OCI-LY3 (cell line): ENCODE data around the gene ARPC1B.

Experiments used
- H2AFZ ChIP-seq: fragments of 200-600, 300-600 bp; shearing (Covaris generic); 2 replicates; pipeline ENCODE4 v1.6.0; 2014; ENCODE audit warnings: antibody characterized with exemption, low read depth, low read length
- H3K27ac ChIP-seq: fragments of 200-600, 300-600 bp; sonication (generic); 2 replicates; pipeline ENCODE4 v1.5.1; 2014; ENCODE audit warnings: mild to moderate bottlenecking, low read length, moderate library complexity, mixed read lengths
- H3K27me3 ChIP-seq: fragments of 200-600, 300-600 bp; sonication (generic); 2 replicates; pipeline ENCODE4 v1.6.1; 2014; ENCODE audit warnings: low read depth, low read length, mixed read lengths
- H3K36me3 ChIP-seq: fragments of 200-600, 300-600 bp; sonication (generic); replicated peaks from 2 replicates; pipeline ENCODE3; 2014; ENCODE audit warnings: low read depth, low read length, mixed read lengths
- H3K4me1 ChIP-seq: fragments of 300-600, 200-600 bp; sonication (generic); 2 replicates; pipeline ENCODE4 v1.6.1; 2014; ENCODE audit warnings: low read length, mixed read lengths
- H3K4me2 ChIP-seq: fragments of 200-600, 300-600 bp; sonication (generic); 2 replicates; pipeline ENCODE4 v1.6.1; 2014; ENCODE audit warnings: low read length, mixed read lengths
- H3K4me3 ChIP-seq: fragments of 300-600, 200-600 bp; sonication (generic); 2 replicates; pipeline ENCODE4 v1.5.1; 2014; ENCODE audit warnings: antibody characterized with exemption, mild to moderate bottlenecking, low read length, moderate library complexity
- H3K79me2 ChIP-seq: fragments of 300-600, 200-600 bp; shearing (Covaris generic); 2 replicates; pipeline ENCODE4 v1.6.1; 2014; ENCODE audit warnings: mild to moderate bottlenecking, low read length, mixed read lengths
- H3K9ac ChIP-seq: fragments of 300-600, 200-600 bp; shearing (Covaris generic); 2 replicates; pipeline ENCODE4 v1.6.0; 2014; ENCODE audit warnings: mild to moderate bottlenecking, low read length, moderate library complexity
- H3K9me3 ChIP-seq: fragments of 200-600, 300-600 bp; shearing (Covaris generic); 2 replicates; pipeline ENCODE4 v1.6.1; 2014; ENCODE audit warnings: low read length, mixed read lengths; ENCODE audit not compliant: insufficient read depth
- H4K20me1 ChIP-seq: fragments of 200-600, 300-600 bp; sonication (generic); 2 replicates; pipeline ENCODE4 v1.6.1; 2016; ENCODE audit warnings: low read length, mixed read lengths; ENCODE audit not compliant: insufficient read depth
- CTCF ChIP-seq: fragments of 200-600, 300-600 bp; sonication (generic); IDR thresholded peaks from 2 replicates; pipeline ENCODE4 v1.5.1; 2014; ENCODE audit warnings: antibody characterized with exemption, low read length, low read depth
- EZH2phosphoT487 ChIP-seq: fragments of 200-600 bp; shearing (Covaris generic); IDR thresholded peaks from 2 replicates; pipeline ENCODE4 v1.6.1; 2018; ENCODE audit warnings: antibody characterized with exemption, mixed run types, low read depth

Gene ARPC1B

DNA sequence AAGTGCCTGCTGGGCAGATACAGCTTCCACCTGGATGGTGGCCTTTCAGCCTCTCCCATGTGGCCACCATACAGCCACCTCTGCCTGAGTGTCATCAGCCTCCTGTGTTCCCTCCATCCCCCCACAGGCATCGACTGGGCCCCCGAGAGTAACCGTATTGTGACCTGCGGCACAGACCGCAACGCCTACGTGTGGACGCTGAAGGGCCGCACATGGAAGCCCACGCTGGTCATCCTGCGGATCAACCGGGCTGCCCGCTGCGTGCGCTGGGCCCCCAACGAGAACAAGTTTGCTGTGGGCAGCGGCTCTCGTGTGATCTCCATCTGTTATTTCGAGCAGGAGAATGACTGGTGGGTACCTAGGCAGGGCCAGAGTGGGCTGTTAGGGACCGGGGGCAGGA is 13.4 kb downstream of the ARPC1B start:
- peaks cover 54% of the 10 kb centered on the region for H3K36me3 ChIP-seq
- H3K9ac ChIP-seq: no peak overlapping the region
- peaks cover 2% of the 10 kb centered on the region; the same call in 1 of the 2 replicates for H4K20me1 ChIP-seq
- H3K4me1 ChIP-seq: peaks cover 28% of the 10 kb centered on the region
- H3K27ac ChIP-seq: no peak overlapping the region
- H3K79me2 ChIP-seq: peaks cover 23% of the 10 kb centered on the region
- no peak overlapping the region for H3K4me2 ChIP-seq
- H3K9me3 ChIP-seq: no peaks in the 10 kb centered on the region
- H3K27me3 ChIP-seq: no peaks in the 10 kb centered on the region
- TF ChIP-seq EZH2phosphoT487: no peak
- no peak for TF ChIP-seq CTCF
- no peak overlapping the region for H2AFZ ChIP-seq
- no peak overlapping the region for H3K4me3 ChIP-seq

DNA sequence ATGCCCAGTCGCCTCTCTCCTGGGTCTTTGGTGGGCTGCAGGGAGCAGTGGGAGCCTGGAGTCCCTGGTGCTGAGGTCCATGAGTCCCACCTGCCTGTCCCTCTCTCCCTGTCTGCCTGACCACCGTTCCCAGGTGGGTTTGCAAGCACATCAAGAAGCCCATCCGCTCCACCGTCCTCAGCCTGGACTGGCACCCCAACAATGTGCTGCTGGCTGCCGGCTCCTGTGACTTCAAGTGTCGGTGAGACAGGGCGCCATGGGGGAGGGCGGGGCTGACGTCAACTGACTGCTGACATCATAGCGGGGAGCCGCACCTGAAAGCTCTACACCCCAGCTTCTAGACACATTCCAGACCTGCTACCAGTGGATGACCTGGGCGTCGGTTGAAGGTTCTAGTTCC is 15.2 kb downstream of the ARPC1B start:
- Histone ChIP-seq H3K4me2 (no peak overlapping the region), H3K36me3 (peaks cover 59% of the 10 kb centered on the region), H2AFZ (no peak overlapping the region), H3K9ac (no peak overlapping the region), H3K9me3 (no peaks in the 10 kb centered on the region), H3K27ac (no peak overlapping the region), H4K20me1 (peaks cover 14% of the 10 kb centered on the region; the same call in 1 of the 2 replicates), H3K4me1 (peaks cover 11% of the 10 kb centered on the region), H3K27me3 (no peaks in the 10 kb centered on the region), H3K79me2 (peaks cover 12% of the 10 kb centered on the region; the same call in 1 of the 2 replicates), H3K4me3 (no peak overlapping the region)
- no peak for TF ChIP-seq EZH2phosphoT487
- no peak for TF ChIP-seq CTCF

GRCh38 chr7:99390941-99391602 is 16.5 kb downstream of the ARPC1B start:
- Histone ChIP-seq H2AFZ (no peak overlapping the region), H3K79me2 (peaks cover 6% of the 10 kb centered on the region; the same call in 1 of the 2 replicates), H3K9me3 (no peaks in the 10 kb centered on the region), H3K4me2 (no peak overlapping the region), H3K9ac (no peak overlapping the region), H3K27me3 (no peaks in the 10 kb centered on the region), H3K27ac (no peak overlapping the region), H4K20me1 (peaks cover 17% of the 10 kb centered on the region; the same call in 1 of the 2 replicates), H3K4me1 (peaks cover 6% of the 10 kb centered on the region; the same call in 1 of the 2 replicates), H3K36me3 (peaks cover 63% of the 10 kb centered on the region), H3K4me3 (no peak overlapping the region)
- TF ChIP-seq CTCF (no peak), EZH2phosphoT487 (no peak)

DNA sequence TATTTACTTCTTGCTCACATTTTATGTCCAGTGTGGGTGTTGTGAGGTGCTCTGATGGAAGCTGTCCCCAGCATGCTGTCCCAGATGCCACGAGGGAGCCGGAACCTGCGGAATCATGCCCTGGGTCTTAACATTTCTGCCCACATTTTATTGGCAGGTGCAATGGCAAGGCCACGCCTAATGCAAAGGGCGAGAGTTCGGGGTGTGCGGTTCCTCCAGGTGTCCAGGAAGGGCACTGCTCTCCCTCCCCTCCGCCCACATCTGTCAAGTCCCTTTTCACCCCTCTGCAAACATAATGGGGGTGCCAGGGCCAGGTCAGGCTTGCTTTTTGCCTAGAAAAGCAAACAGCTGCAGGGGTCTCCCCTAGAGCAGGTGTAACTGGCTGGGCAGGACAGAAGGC is 17.5 kb downstream of the ARPC1B start:
- Histone ChIP-seq H3K27ac (no peak overlapping the region), H3K79me2 (peaks cover 6% of the 10 kb centered on the region; the same call in 1 of the 2 replicates), H3K4me1 (peaks cover 6% of the 10 kb centered on the region; the same call in 1 of the 2 replicates), H4K20me1 (peaks cover 17% of the 10 kb centered on the region; the same call in 1 of the 2 replicates), H3K27me3 (no peaks in the 10 kb centered on the region), H3K36me3 (peaks cover 60% of the 10 kb centered on the region), H3K9ac (no peak overlapping the region; the same call in 1 of the 2 replicates), H3K9me3 (no peaks in the 10 kb centered on the region), H2AFZ (no peak overlapping the region), H3K4me2 (peak overlapping the region; percentile 44), H3K4me3 (peak overlapping the region; percentile 49)
- no peak for TF ChIP-seq CTCF
- TF ChIP-seq EZH2phosphoT487: no peak
